MM.1S (cell line): ENCODE results near the gene SLC30A1.

Experiments used
- DNase-seq: peaks from one replicate; pipeline ENCODE4 v3.0.0-alpha.2; 2015
- H2AFZ ChIP-seq: fragments of 300-600 bp; sonication (generic); 2 replicates; pipeline ENCODE4 v1.6.0; 2016; ENCODE audit warnings: antibody characterized with exemption, low read length
- H3F3A ChIP-seq: fragments of 300-600 bp; sonication (generic); 2 replicates; pipeline ENCODE4 v1.6.1; 2016; ENCODE audit warnings: mild to moderate bottlenecking, antibody characterized with exemption, low read length, moderate library complexity, mixed read lengths; ENCODE audit not compliant: insufficient read depth
- H3K27ac ChIP-seq: fragments of 300-600 bp; sonication (generic); 2 replicates; pipeline ENCODE4 v1.5.1; 2016; ENCODE audit warnings: mild to moderate bottlenecking, low read length
- H3K27me3 ChIP-seq: fragments of 300-600 bp; sonication (generic); replicated peaks from 2 replicates; pipeline ENCODE4 v1.6.0; 2016; ENCODE audit warnings: low read length; ENCODE audit not compliant: insufficient read depth
- H3K36me3 ChIP-seq: fragments of 300-600 bp; sonication (generic); replicated peaks from 2 replicates; pipeline ENCODE4 v1.6.1; 2016; ENCODE audit warnings: mild to moderate bottlenecking, low read length, mixed read lengths; ENCODE audit not compliant: insufficient read depth
- H3K4me1 ChIP-seq: fragments of 300-600 bp; sonication (generic); 2 replicates; pipeline ENCODE4 v1.6.1; 2016; ENCODE audit warnings: low read length, mixed read lengths
- H3K4me2 ChIP-seq: fragments of 300-600 bp; sonication (generic); 2 replicates; pipeline ENCODE4 v1.6.0; 2016; ENCODE audit warnings: low read depth, low read length
- H3K4me3 ChIP-seq: fragments of 300-600 bp; sonication (generic); 2 replicates; pipeline ENCODE4 v1.5.1; 2016; ENCODE audit warnings: low read length, mixed read lengths
- H3K79me2 ChIP-seq: fragments of 300-600 bp; sonication (generic); 2 replicates; pipeline ENCODE4 v1.6.1; 2016; ENCODE audit warnings: mixed run types, low read length, mixed read lengths
- H3K9ac ChIP-seq: fragments of 300-600 bp; sonication (generic); 2 replicates; pipeline ENCODE4 v1.6.1; 2016; ENCODE audit warnings: low read length, mixed read lengths
- H3K9me2 ChIP-seq: fragments of 300-600 bp; sonication (generic); replicated peaks from 2 replicates; pipeline ENCODE4 v1.6.1; 2016; ENCODE audit warnings: mild to moderate bottlenecking, low read length, mixed read lengths; ENCODE audit not compliant: insufficient read depth
- H3K9me3 ChIP-seq: fragments of 300-600 bp; sonication (generic); replicated peaks from 2 replicates; pipeline ENCODE4 v1.6.1; 2016; ENCODE audit warnings: mild to moderate bottlenecking, low read length, mixed read lengths; ENCODE audit not compliant: insufficient read depth
- H4K20me1 ChIP-seq: fragments of 300-600 bp; sonication (generic); 2 replicates; pipeline ENCODE4 v1.6.1; 2016; ENCODE audit warnings: mild to moderate bottlenecking, low read length, moderate library complexity, mixed read lengths; ENCODE audit not compliant: insufficient read depth
- CTCF ChIP-seq: fragments of 300-600 bp; sonication (generic); IDR thresholded peaks from 2 replicates; pipeline ENCODE4 v1.5.1; 2016; ENCODE audit warnings: antibody characterized with exemption, low read length, mixed read lengths
- EZH2 ChIP-seq: fragments of 300-600 bp; sonication (generic); optimal IDR thresholded peaks from 2 replicates; pipeline ENCODE3; 2017; ENCODE audit warnings: low read depth, mild to moderate bottlenecking, antibody characterized with exemption, low read length, mixed read lengths
- EZH2phosphoT487 ChIP-seq: fragments of 300-600 bp; sonication (generic); IDR thresholded peaks from 2 replicates; pipeline ENCODE4 v1.6.1; 2018; ENCODE audit warnings: antibody characterized with exemption, low read length

The SLC30A1 gene

GRCh38 chr1:211564084-211564483 lies 14.9 kb downstream of the SLC30A1 start:
- Histone ChIP-seq H3K9ac (no peak overlapping the region), H3K27ac (no peak overlapping the region), H3K9me2 (no peaks in the 10 kb centered on the region), H3F3A (no peaks in the 10 kb centered on the region; the same call in 1 of the 2 replicates), H3K4me2 (no peak overlapping the region), H3K36me3 (no peaks in the 10 kb centered on the region), H3K27me3 (no peaks in the 10 kb centered on the region), H2AFZ (no peak overlapping the region), H3K4me3 (no peak overlapping the region), H3K9me3 (no peaks in the 10 kb centered on the region), H4K20me1 (no peaks in the 10 kb centered on the region), H3K79me2 (no peaks in the 10 kb centered on the region), H3K4me1 (peaks cover 2% of the 10 kb centered on the region; the same call in 1 of the 2 replicates)
- DNase-seq, result no peak
- TF ChIP-seq EZH2 (no peak), EZH2phosphoT487 (no peak), CTCF (no peak)

GRCh38 chr1:211559222-211560010 lies 19.5 kb downstream of the SLC30A1 start:
- Histone ChIP-seq H2AFZ (no peak overlapping the region), H3K27me3 (no peaks in the 10 kb centered on the region), H3K9ac (no peak overlapping the region), H4K20me1 (no peaks in the 10 kb centered on the region), H3K4me2 (no peak overlapping the region), H3K4me1 (peaks cover 14% of the 10 kb centered on the region; the same call in 1 of the 2 replicates), H3K4me3 (no peak overlapping the region), H3K27ac (no peak overlapping the region), H3F3A (no peaks in the 10 kb centered on the region; the same call in 1 of the 2 replicates), H3K79me2 (no peaks in the 10 kb centered on the region), H3K36me3 (no peaks in the 10 kb centered on the region), H3K9me3 (no peaks in the 10 kb centered on the region), H3K9me2 (no peaks in the 10 kb centered on the region)
- no peak for DNase-seq
- no peak for TF ChIP-seq CTCF
- no peak for TF ChIP-seq EZH2phosphoT487
- no peak for TF ChIP-seq EZH2

GRCh38 chr1:211557894-211558625 lies 20.9 kb downstream of the SLC30A1 start:
- peak; percentile 39 for DNase-seq
- H3K36me3 ChIP-seq, result no peaks in the 10 kb centered on the region
- no peaks in the 10 kb centered on the region for H4K20me1 ChIP-seq

More at GRCh38 chr1:211557894-211558625, 20.9 kb downstream of the SLC30A1 start:
- H3K4me1 ChIP-seq, result peaks cover 14% of the 10 kb centered on the region; the same call in 1 of the 2 replicates
- H3K4me2 ChIP-seq, result no peak overlapping the region
- H2AFZ ChIP-seq, result no peak overlapping the region
- no peaks in the 10 kb centered on the region; the same call in 1 of the 2 replicates for H3F3A ChIP-seq
- no peaks in the 10 kb centered on the region for H3K79me2 ChIP-seq
- no peak overlapping the region for H3K27ac ChIP-seq
- no peaks in the 10 kb centered on the region for H3K27me3 ChIP-seq
- no peak overlapping the region for H3K4me3 ChIP-seq
- TF ChIP-seq CTCF (no peak), EZH2phosphoT487 (no peak), EZH2 (no peak)
- no peak overlapping the region for H3K9ac ChIP-seq
- H3K9me2 ChIP-seq, result no peaks in the 10 kb centered on the region
- no peaks in the 10 kb centered on the region for H3K9me3 ChIP-seq
